Right renal pelvis (tissue), 4 donors: ENCODE data around the gene SEMA3G. TPM values are rescaled to one million over a fixed set of nuclear protein-coding genes. Genes with fewer than 3 reads are reported as not detected.

Experiments
- DNase-seq, 4 donors: peaks; one replicate each; pipeline ENCODE4 v3.0.0-alpha.2; 2013; ENCODE audit warnings: low read depth in 4 of 4, low spot score in 3 of 4, missing footprints in 1 of 4
- polyA plus RNA-seq, 4 donors: library from polyadenylated mRNA; unstranded; fragments of 120-200 nt; gene quantifications; one replicate each; pipeline ENCODE4 v1.2.1, GENCODE V29; 2013; ENCODE audit not compliant: insufficient read length in 4 of 4

SEMA3G gene
- polyA plus RNA-seq, 4 donors: 28.6 to 44.4 (median 33.6) TPM

- no peak for DNase-seq
These were observed 35.1 kb upstream of the SEMA3G start for GRCh38 chr3:52479877-52480575.

GRCh38 chr3:52479037-52479876, 34.4 kb upstream of the SEMA3G start:
- DNase-seq: no peak

GRCh38 chr3:52477796-52478095, 32.8 kb upstream of the SEMA3G start:
- no peak for DNase-seq

- no peak for DNase-seq
These were observed 32.3 kb upstream of the SEMA3G start for GRCh38 chr3:52477076-52477795.

GRCh38 chr3:52473026-52473425, 28.1 kb upstream of the SEMA3G start:
- DNase-seq: no peak

- DNase-seq: no peak
These were observed 27.5 kb upstream of the SEMA3G start for GRCh38 chr3:52472239-52473000.

- no peak for DNase-seq
These were observed 26.7 kb upstream of the SEMA3G start for GRCh38 chr3:52471371-52472238.

GRCh38 chr3:52470920-52471319, 26.0 kb upstream of the SEMA3G start:
- no peak for DNase-seq

- no peak for DNase-seq
These were observed 24.1 kb upstream of the SEMA3G start for GRCh38 chr3:52469001-52469400.

- DNase-seq: no peak
These were observed 23.4 kb upstream of the SEMA3G start for GRCh38 chr3:52468336-52468735.

- DNase-seq: no peak
These were observed 18.5 kb upstream of the SEMA3G start for GRCh38 chr3:52463416-52463815.

- no peak for DNase-seq
These were observed 17.0 kb upstream of the SEMA3G start for GRCh38 chr3:52461874-52462273.

- no peak for DNase-seq
These were observed 14.1 kb upstream of the SEMA3G start for GRCh38 chr3:52458770-52459545.

GRCh38 chr3:52458031-52458760, 13.3 kb upstream of the SEMA3G start:
- no peak for DNase-seq

- DNase-seq: no peak
These were observed 11.9 kb upstream of the SEMA3G start for GRCh38 chr3:52456800-52457183.

- no peak for DNase-seq
These were observed 11.4 kb upstream of the SEMA3G start for GRCh38 chr3:52456169-52456799.

GRCh38 chr3:52455283-52456168, 10.6 kb upstream of the SEMA3G start, which contains the start of gene NISCH:
TSS of gene NISCH (plus strand) at chr3:52455604. CDS start at chr3:52455642, 38 bp downstream.
- peak; percentile 64 to 73 (median 69) for DNase-seq
